Tibial nerve (tissue), 4 donors: ENCODE data around the gene DLGAP4.

Experiments
- CTCF ChIP-seq, 5 experiments: fragments of 200-600 bp in 3 of 5; fragments of 450-650 bp in 2 of 5; sonication (generic) in 3 of 5; IDR thresholded peaks; one replicate each; pipeline ENCODE4 v1.5.1; 2016 to 2019; ENCODE audit warnings: antibody characterized with exemption in 5 of 5, mild to moderate bottlenecking in 3 of 5, moderate library complexity in 2 of 5
- EP300 ChIP-seq, 2 donors: sonication (generic); formaldehyde crosslinking; IDR thresholded peaks; one replicate each; pipeline ENCODE4 v1.6.1; 2017; ENCODE audit warnings: antibody characterized with exemption in 2 of 2, mild to moderate bottlenecking in 1 of 2
- POLR2A ChIP-seq, 2 donors: fragments of 450-650 bp; IDR thresholded peaks; one replicate each; pipeline ENCODE4 v1.6.1; 2017; ENCODE audit warnings: antibody characterized with exemption in 2 of 2, mild to moderate bottlenecking in 2 of 2, moderate library complexity in 2 of 2

DNA sequence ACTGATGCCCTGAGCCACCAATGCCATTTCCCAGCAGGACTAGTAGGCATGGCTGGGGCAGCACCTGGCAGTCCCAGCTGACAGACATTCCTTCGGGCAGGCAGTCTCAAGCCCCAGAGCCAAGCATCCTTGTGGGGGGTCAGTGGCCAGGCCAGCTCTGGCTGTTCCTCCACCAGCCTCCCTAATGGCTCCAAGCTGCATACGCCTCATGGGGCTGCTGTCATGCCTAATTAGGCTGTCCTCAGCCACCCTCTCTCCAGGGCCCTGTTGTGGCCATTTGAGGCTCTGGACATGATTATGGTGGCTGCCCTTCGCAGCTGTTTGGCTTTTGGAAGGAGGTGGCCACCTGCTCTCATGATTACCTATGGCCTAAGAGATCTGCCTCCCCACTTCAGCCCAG lies 79.4 kb downstream of the DLGAP4 start:
- TF ChIP-seq CTCF (IDR thresholded peaks at IDR 0.05) = no peak
- no peak for TF ChIP-seq POLR2A (IDR thresholded peaks at IDR 0.05)
- no peak for TF ChIP-seq EP300 (IDR thresholded peaks at IDR 0.05)
